Parathyroid adenoma (tissue), 2 donors: ENCODE results near the gene WDR88.

Experiments used
- H2AFZ ChIP-seq: fragments of 300-600 bp; sonication (generic); one replicate; pipeline ENCODE4 v1.7.0; 2017; ENCODE audit warnings: antibody characterized with exemption, mild to moderate bottlenecking
- H3K27ac ChIP-seq: fragments of 300-600 bp; sonication (generic); one replicate; pipeline ENCODE4 v1.7.0; 2017
- H3K27me3 ChIP-seq: fragments of 300-600 bp; sonication (generic); one replicate; pipeline ENCODE4 v1.7.0; 2017; ENCODE audit warnings: low read length; ENCODE audit not compliant: control insufficient read depth, insufficient read depth
- H3K36me3 ChIP-seq: fragments of 300-600 bp; sonication (generic); one replicate; pipeline ENCODE4 v1.7.0; 2017; ENCODE audit warnings: low read length; ENCODE audit not compliant: control insufficient read depth, insufficient read depth
- H3K4me1 ChIP-seq: fragments of 300-600 bp; sonication (generic); one replicate; pipeline ENCODE4 v1.7.0; 2017; ENCODE audit warnings: control low read depth
- H3K4me2 ChIP-seq: fragments of 300-600 bp; sonication (generic); one replicate; pipeline ENCODE4 v1.7.0; 2017; ENCODE audit warnings: low read length
- H3K4me3 ChIP-seq: fragments of 300-600 bp; sonication (generic); one replicate; pipeline ENCODE4 v1.7.0; 2017; ENCODE audit warnings: low read depth, low read length
- H3K79me2 ChIP-seq: fragments of 300-600 bp; sonication (generic); one replicate; pipeline ENCODE4 v1.7.0; 2017; ENCODE audit warnings: control low read depth
- H3K9ac ChIP-seq: fragments of 300-600 bp; sonication (generic); one replicate; pipeline ENCODE4 v1.7.0; 2017; ENCODE audit warnings: mild to moderate bottlenecking
- H3K9me3 ChIP-seq: fragments of 300-600 bp; sonication (generic); one replicate; pipeline ENCODE4 v1.7.0; 2017; ENCODE audit warnings: low read length; ENCODE audit not compliant: control insufficient read depth
- CTCF ChIP-seq: fragments of 300-600 bp; sonication (generic); IDR thresholded peaks from one replicate; pipeline ENCODE4 v1.7.0; 2017; ENCODE audit warnings: antibody characterized with exemption, mild to moderate bottlenecking
- donor health status: primary hyperparathyroidism.

Gene WDR88

GRCh38 chr19:33156334-33156733 lies 24.4 kb downstream of the WDR88 start:
- no peaks in the 10 kb centered on the region for H3K4me1 ChIP-seq
- no peak overlapping the region for H3K27ac ChIP-seq
- H3K9me3 ChIP-seq, result no peaks in the 10 kb centered on the region
- TF ChIP-seq CTCF, result no peak
- H2AFZ ChIP-seq, result no peak overlapping the region
- no peak overlapping the region for H3K4me2 ChIP-seq
- no peak overlapping the region for H3K9ac ChIP-seq
- no peak overlapping the region for H3K4me3 ChIP-seq
- no peaks in the 10 kb centered on the region for H3K79me2 ChIP-seq
- no peaks in the 10 kb centered on the region for H3K27me3 ChIP-seq
- no peaks in the 10 kb centered on the region for H3K36me3 ChIP-seq

- no peak overlapping the region for H3K9ac ChIP-seq
- no peak overlapping the region for H3K4me3 ChIP-seq
- TF ChIP-seq CTCF, result no peak
Measured at GRCh38 chr19:33157906-33158305, 26.0 kb downstream of the WDR88 start.

GRCh38 chr19:33158365-33158764 lies 26.5 kb downstream of the WDR88 start:
- Histone ChIP-seq H3K4me2 (no peak overlapping the region), H3K9me3 (no peaks in the 10 kb centered on the region), H3K27ac (no peak overlapping the region)

More at GRCh38 chr19:33157906-33158305, 26.0 kb downstream of the WDR88 start:
- no peaks in the 10 kb centered on the region for H3K9me3 ChIP-seq
- no peaks in the 10 kb centered on the region for H3K36me3 ChIP-seq
- no peaks in the 10 kb centered on the region for H3K27me3 ChIP-seq
- H3K4me1 ChIP-seq, result no peaks in the 10 kb centered on the region
- H3K4me2 ChIP-seq, result no peak overlapping the region
- H3K79me2 ChIP-seq, result no peaks in the 10 kb centered on the region
- H3K27ac ChIP-seq, result no peak overlapping the region
- H2AFZ ChIP-seq, result no peak overlapping the region

GRCh38 chr19:33159149-33159548 lies 27.2 kb downstream of the WDR88 start:
- Histone ChIP-seq H3K36me3 (no peaks in the 10 kb centered on the region), H3K9ac (no peak overlapping the region), H3K9me3 (no peaks in the 10 kb centered on the region), H3K4me3 (no peak overlapping the region), H3K27me3 (no peaks in the 10 kb centered on the region), H3K4me1 (no peaks in the 10 kb centered on the region), H3K27ac (no peak overlapping the region), H3K4me2 (no peak overlapping the region), H2AFZ (no peak overlapping the region), H3K79me2 (no peaks in the 10 kb centered on the region)
- no peak for TF ChIP-seq CTCF

More at GRCh38 chr19:33158365-33158764, 26.5 kb downstream of the WDR88 start:
- Histone ChIP-seq H3K4me3 (no peak overlapping the region), H3K79me2 (no peaks in the 10 kb centered on the region), H3K36me3 (no peaks in the 10 kb centered on the region), H3K27me3 (no peaks in the 10 kb centered on the region), H3K9ac (no peak overlapping the region), H2AFZ (no peak overlapping the region), H3K4me1 (no peaks in the 10 kb centered on the region)
- TF ChIP-seq CTCF, result no peak

- H3K27me3 ChIP-seq, result no peaks in the 10 kb centered on the region
- no peak overlapping the region for H2AFZ ChIP-seq
- H3K4me3 ChIP-seq, result no peak overlapping the region
- no peaks in the 10 kb centered on the region for H3K4me1 ChIP-seq
- no peaks in the 10 kb centered on the region for H3K79me2 ChIP-seq
- TF ChIP-seq CTCF, result no peak
- no peak overlapping the region for H3K4me2 ChIP-seq
- no peaks in the 10 kb centered on the region for H3K36me3 ChIP-seq
- no peak overlapping the region for H3K9ac ChIP-seq
- H3K27ac ChIP-seq, result no peak overlapping the region
- H3K9me3 ChIP-seq, result no peaks in the 10 kb centered on the region
Measured at GRCh38 chr19:33159893-33160292, 28.0 kb downstream of the WDR88 start.
